Left ventricle myocardium superior (tissue), 1 donor: ENCODE data around the gene RNF220. TPM values are rescaled to one million over a fixed set of nuclear protein-coding genes. Genes with fewer than 3 reads are reported as not detected.

Experiments
- ATAC-seq: fragments of 200-7000 bp; cut with Tn5 transposase; one replicate; pipeline ENCODE4 v1.9.1; 2020; ENCODE audit warnings: mild to moderate bottlenecking, moderate library complexity
- DNase-seq: peaks from one replicate; pipeline ENCODE4 v3.0.0-alpha.2; 2020
- intact Hi-C: fragments of 100-400 bp; cut with micrococcal nuclease; formaldehyde crosslinking; loops from one replicate; pipeline ENCODE4 v1.11.0; 2022
- total RNA-seq: library from RNA; stranded (reverse); fragmentation: NEBNext Ultra II Directional; extraction: Animal tissue kit (Norgen Biotek cat#: 25700); gene quantifications from one replicate; pipeline ENCODE4 v1.2.1, GENCODE V29; 2021
- donor health status: DM: no; HTN: yes; CAD: no; lungs with severe emphysema.

The RNF220 gene
- total RNA-seq, 1 donor from 2014 or later: 71.2 TPM

DNA sequence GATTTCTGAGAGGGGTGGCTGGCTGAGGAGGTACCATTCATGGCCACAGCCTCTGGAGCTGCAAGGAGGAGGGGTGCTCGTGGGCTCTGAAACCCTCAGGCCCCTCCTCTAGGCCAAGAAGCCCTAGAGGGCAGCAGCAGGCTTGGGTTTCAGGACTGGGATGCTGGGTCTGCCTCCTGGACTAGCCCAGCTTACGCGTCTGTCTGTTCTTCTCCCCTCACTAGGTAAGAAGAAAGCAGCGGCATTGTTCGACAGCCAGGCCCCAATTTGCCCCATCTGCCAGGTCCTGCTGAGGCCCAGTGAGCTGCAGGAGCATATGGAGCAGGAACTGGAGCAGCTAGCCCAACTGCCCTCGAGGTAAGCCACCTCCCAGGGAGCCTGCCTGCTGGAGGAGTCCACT, 208.9 kb downstream of the RNF220 start:
- DNase-seq (no peak), ATAC-seq (no peak)
- intact Hi-C loops: no loop called here

DNA sequence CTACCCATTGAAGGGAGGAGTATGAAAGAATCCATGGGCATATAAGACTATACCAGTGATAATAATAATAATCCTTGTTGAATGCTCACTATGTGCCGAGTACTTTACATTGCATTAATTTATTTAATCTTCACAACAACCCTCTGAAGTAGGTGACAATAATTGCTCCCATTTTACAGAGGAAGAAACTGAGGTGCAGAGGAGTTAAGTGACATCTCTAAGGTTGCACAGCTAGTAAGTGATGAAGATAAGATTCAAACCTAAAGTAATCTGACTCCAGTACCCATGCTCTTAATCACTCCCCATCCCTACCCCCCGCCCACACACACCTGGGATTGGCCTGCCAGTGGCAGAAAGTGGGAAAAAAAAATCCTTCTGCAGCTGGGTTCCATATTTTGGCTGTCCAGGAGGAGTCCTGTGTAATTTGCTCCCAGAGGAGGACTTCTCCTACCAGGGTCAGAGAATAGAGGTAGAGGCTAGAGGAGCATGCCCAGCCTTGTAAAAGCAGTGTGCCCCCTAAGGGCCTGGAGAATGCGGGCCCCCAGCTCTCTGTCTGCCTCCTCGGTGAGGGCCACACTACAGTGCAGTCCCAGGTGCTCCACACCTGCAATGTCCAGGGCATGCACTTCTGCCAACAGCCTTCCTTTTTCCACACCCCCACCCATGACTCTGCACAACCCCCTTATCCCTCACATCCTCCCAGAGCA, 211.4 kb downstream of the RNF220 start:
- intact Hi-C loops: no loop called here
- no peak for DNase-seq
- no peak for ATAC-seq

GRCh38 chr1:44616991-44617702, 212.1 kb downstream of the RNF220 start:
- intact Hi-C loops: no loop called here
- DNase-seq (peak; percentile 44), ATAC-seq (peak; percentile 60)

DNA sequence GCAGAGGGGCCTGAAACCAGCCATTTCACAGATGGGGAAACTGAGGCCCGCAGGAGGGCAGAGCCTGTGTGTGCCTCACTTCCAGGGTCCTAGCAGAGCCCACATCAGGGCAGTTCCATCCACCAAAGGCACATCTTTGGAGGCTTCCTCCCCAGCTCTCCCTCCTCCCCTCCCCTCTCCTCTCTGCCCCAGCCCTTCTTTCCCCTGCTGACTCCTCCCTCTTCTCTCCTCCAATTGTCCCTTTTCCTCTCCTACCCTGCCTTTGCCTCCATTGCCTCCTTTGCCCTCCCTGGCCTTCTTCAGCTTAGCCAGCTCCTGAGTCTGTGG, 212.6 kb downstream of the RNF220 start:
- DNase-seq: no peak
- ATAC-seq: no peak
- intact Hi-C loops: no loop called here

DNA sequence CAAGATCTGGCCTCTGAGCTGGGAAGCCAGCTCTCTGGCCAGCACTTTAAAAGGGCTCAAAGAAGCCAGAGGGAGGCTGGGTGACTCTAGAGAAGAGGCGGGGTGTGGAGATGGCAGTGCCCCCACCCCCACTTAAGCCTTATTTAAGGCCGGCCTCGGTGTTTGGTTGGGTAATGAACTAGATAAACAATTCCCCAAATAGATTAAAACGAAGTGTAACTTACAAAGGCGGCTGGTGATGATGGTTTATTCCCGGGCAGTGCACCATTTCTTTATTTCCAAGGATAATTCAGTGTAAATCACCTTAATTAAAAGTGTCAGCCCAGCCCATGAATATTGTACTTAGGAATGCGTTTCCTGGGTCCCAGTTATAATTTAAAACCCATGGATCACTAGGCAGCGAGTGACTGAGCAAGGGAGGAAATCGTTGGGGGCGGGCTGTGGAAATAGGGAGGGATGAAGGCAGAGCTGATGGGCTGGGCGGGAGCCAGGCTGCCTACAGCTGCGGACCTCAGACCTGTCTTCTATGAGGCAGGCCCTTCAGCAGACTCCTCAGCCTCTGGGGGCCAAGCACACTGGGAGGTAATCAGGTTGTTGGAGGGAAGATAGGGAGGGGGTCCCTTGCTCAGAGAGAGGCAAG, 214.3 kb downstream of the RNF220 start:
- ATAC-seq (no peak), DNase-seq (no peak)
- intact Hi-C loops: no loop called here

- intact Hi-C loops: no loop called here
- ATAC-seq (no peak), DNase-seq (no peak)
Measured at GRCh38 chr1:44620072-44620471, 215.0 kb downstream of the RNF220 start.

GRCh38 chr1:44621841-44622286, 216.8 kb downstream of the RNF220 start:
- DNase-seq (no peak), ATAC-seq (no peak)
- intact Hi-C loops: no loop called here

DNA sequence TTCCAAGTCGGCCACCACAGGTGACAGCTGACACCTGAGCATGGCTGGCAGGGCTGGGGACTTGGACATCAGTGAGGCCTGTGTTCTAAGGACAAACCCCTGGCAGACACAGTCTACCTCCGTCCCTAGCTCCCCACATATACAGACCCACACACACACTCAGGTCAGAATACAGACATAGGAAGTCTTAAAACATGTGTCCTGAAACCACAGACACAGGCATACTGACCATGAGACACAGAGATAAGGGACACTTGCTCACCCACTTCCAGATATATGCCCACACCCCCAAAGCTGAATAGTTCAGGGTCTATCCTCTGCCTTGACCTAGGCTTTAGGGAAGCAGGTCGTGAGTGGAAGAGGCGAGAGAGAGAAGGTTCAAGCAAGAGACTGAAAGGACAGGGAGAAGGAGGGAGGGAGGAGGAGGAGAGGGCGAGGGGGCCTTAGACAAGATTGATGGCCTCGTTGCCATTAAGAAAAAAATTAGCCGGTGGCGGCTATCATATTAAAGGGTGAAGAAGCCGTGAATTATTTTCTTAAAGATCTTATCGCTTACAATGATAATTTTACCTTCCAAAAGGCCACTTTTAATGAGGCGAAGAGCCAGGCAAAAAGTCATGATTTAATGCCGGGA, 219.3 kb downstream of the RNF220 start:
- no peak for ATAC-seq
- intact Hi-C loops: no loop called here
- DNase-seq: no peak

- ATAC-seq: no peak
- intact Hi-C loops: no loop called here
- no peak for DNase-seq
Measured at GRCh38 chr1:44625348-44625747, 220.3 kb downstream of the RNF220 start.

DNA sequence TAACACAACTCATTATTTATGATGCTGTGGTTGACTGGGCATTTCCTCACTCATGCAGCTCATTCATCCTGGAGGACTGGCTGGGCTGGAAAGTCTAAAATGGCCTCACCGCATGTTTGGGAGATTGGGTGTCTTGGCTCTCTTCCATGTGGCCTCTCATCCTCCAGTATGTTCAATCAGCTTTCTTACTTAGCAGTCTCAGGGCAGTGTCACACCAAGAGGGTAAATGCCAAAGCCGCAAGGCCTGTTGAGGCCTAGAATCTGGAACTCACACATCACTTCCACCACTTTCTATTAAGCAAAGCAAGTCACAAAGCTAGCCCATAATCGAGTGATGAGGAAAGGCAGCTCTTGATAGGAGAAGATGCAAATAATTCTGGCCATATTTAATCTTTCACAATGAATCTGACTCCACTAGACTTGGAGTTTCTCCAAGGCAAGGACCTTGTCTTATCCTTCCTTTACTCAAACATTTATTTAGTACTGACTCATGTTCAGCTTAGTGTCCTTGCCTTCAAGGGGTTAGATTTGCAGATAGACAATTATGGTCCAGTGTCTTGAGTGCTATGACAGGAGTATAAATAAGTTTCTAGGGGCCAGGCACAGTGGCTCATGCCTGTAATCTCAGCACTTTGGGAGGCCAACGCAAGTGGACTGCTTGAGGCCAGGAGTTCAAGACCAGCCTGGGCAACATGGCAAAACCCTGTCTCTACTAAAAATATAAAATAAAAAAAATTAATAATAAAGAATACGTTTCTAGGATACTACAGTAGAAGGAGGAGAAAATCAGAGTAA, 224.1 kb downstream of the RNF220 start:
- DNase-seq (no peak), ATAC-seq (no peak)
- intact Hi-C loops: no loop called here

- intact Hi-C loops: no loop called here
- ATAC-seq: no peak
Measured at GRCh38 chr1:44630116-44630515, 225.1 kb downstream of the RNF220 start.

DNA sequence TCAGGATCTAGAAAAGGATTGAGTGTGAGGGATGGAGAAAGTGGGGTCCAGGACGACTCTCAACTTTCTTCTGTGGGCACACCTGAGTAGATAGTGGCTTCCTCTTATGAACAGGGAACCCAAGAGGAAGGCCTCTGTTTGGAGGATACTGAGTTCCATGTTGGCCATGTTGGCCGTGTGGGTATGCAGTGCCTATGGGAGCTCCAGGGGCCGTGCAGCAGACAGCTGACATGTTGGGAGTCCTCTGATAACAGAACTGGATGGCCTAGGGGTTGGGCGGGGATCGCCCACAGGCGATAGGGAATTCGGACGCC, 226.2 kb downstream of the RNF220 start:
- ATAC-seq: no peak
- no peak for DNase-seq
- intact Hi-C loops: no loop called here

More at GRCh38 chr1:44630116-44630515, 225.1 kb downstream of the RNF220 start:
- DNase-seq: no peak

DNA sequence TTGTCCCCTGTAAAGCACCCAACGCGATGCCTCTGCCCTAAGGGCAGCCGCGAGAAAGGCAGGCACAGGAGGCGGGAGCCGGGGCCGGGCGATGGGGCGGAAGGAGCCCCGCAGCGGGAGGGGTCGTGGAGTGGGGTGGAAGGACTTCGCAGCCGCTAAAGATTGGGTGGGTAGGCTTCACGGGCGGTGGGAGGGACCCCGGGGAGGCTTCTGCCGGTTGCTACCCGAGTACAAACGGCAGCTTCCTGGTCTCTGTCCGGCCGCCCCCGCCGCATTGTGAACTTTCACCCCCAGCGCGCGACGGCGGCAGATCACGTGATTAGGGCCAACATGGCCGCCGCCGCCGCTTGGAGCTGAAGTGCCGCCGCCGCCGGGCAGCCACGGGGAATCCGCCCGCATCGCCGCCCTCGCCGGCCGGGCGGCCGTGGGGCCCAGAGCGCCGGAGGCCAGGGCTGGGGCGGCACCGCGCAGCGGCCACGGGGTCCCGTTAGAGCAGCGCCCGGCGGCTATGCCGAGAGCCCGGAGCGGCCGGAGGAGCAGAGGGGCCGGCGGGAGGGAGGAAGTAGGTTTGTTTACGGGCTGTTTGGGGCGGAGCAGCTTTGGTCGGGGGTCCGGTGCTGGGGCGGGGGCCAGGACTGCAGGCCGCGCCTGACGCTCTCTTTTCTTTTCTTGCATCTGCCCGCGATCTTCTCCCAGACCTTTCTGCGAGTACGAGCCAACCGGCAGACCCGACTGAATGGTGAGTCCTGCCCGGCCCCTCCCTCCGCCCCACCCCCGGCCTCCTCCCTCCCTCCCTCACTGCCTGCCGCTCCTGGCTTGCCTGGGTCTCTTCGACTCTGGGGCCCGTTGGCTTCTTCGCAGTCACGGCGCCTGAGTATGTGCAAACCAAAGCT, 226.8 kb downstream of the RNF220 start:
- DNase-seq: peak; percentile 95
- peak; percentile 88 for ATAC-seq
- intact Hi-C loops: no loop called here

DNA sequence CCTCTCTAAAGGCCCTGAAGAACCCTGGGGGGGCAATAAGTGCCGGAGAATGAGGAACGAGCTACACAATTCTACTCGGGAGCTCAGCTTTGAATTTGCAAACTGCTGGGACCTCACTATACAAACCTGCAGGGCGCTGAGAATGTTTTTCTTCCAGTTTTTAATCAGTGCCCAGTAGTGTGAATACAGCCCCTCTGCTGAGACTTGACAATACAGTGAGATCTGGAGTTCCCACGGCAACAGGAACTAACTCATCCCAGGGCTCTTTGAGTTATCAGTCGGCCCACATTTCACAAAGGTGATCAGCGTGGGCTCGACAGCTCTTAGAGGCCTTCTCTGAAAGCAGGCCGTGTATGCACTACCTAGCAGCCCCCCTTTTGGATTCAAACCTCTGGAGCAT, 227.5 kb downstream of the RNF220 start:
- intact Hi-C loops: no loop called here
- no peak for DNase-seq
- ATAC-seq: no peak

DNA sequence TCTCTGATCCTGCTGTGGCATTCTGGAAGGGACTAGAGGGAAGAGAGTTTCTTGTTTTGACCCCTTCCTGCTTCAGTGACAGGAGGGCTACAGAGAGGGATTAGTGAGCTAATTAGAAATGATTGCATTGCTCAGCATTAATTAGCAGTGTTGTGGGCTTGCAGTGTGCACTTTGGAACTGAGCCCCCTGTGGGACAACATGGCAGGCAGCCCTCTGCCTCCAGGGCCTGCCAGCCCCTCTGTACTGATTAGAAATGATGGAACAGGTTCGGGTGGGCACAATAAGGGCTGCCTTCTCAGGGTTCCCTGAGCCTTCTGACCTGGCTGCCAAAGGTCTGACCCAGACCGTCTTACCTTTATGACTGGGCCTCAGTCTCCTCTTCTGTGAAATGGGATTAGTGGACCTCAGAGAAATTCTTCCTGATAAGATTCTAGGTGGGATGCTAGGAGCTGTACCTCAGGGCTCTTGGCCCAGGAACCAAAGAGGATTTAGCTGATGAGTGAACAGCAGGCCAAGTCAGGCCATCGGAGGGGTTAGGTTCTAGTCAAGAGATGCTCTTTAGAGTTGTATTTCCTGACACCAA, 229.6 kb downstream of the RNF220 start:
- DNase-seq (no peak), ATAC-seq (no peak)
- intact Hi-C loops: no loop called here

GRCh38 chr1:44635439-44635838, 230.4 kb downstream of the RNF220 start:
- intact Hi-C loops: no loop called here
- DNase-seq (no peak), ATAC-seq (no peak)

GRCh38 chr1:44636083-44636687, 231.1 kb downstream of the RNF220 start:
- ATAC-seq (no peak), DNase-seq (no peak)
- intact Hi-C loops: no loop called here
